OCI-LY3 (cell line): ENCODE results near the gene PCSK6.

ENCODE experiments used
- CTCF ChIP-seq: fragments of 200-600, 300-600 bp; sonication (generic); IDR thresholded peaks from 2 replicates; pipeline ENCODE4 v1.5.1; 2014; ENCODE audit warnings: antibody characterized with exemption, low read length, low read depth
- EZH2phosphoT487 ChIP-seq: fragments of 200-600 bp; shearing (Covaris generic); IDR thresholded peaks from 2 replicates; pipeline ENCODE4 v1.6.1; 2018; ENCODE audit warnings: antibody characterized with exemption, mixed run types, low read depth

GRCh38 chr15:101266034-101266433 lies 223.5 kb downstream of the PCSK6 start:
- no peak for TF ChIP-seq CTCF
- TF ChIP-seq EZH2phosphoT487: no peak
